Retinal pigment epithelial cell (primary cell): ENCODE data around the gene BCAS4.

Experiments
- DNase-seq: peaks from one replicate; pipeline ENCODE4 v3.0.0-alpha.2; 2010; ENCODE audit warnings: low read depth
- H3K4me3 ChIP-seq: 2 replicates; pipeline ENCODE4 v1.5.1; 2011; ENCODE audit warnings: mild to moderate bottlenecking, low read length, control low read depth, moderate library complexity
- CTCF ChIP-seq: conservative IDR thresholded peaks from 2 replicates; pipeline ENCODE4 v1.5.1; 2011; ENCODE audit warnings: low read depth, low read length, control low read depth, inconsistent platforms

The BCAS4 gene

DNA sequence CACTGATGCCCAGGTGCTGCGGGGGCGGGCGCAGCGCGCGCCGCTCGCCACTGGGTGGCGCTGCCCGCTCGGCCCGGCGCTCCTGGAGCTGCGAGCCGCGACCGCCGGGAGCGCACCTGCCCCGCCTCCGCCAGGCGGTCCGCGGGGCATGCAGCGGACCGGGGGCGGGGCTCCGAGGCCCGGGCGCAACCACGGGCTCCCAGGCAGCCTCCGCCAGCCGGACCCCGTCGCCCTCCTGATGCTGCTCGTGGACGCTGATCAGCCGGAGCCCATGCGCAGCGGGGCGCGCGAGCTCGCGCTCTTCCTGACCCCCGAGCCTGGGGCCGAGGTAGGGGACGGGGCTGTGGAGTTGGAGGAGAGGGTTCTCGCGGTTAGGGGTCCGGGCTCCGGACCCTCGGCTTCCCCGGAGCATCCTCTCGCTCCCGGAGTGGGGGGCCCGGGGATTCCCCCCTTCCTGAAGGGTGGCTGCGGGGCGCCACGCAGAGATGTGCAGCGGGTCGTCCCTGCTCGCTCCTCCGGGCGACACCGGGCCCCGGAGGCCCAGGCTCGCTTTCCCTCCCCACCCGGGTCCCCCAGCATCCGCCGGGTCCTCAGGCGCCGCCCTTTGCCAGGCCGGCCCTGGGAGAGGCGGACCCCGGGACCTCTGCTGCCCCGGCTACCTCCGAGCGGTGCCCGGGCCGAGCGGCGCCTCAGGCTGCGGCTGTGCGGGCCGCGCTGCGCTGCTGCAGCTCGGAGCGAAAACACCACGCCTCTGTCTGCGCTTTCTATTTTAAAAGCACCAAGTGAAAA is at the start of gene BCAS4:
TSS of gene BCAS4 (plus strand) at position 216 of the 789 bp plus-strand sequence. CDS start at position 239, 23 bp downstream.
- H3K4me3 ChIP-seq, result peak within 1 kb of the TSS; percentile 81
- TF ChIP-seq CTCF, result peak; percentile 59
- peak; percentile 45 for DNase-seq

DNA sequence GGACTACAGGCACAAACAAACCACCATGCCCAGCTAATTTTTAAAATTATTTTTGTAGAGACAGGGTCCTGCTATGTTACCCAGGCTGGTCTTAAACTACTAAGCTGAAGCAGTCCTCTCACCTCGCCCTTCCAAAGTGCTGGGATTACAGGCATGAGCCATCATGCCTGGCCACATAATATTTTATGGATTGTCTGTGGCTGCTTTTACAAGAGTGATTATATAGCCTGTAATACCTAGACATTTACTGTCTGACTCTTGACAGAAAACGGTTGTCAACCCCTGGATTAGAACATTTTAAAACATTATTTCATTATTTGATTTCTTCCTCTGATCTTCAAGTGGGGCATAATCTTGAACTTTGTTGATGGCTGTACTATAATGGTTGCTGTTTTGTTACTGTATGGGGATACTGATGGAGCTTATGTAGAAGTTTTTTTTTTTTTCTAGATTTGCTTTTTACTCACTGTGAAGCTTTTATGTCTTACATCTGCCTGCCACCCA is 49.2 kb upstream of the BCAS4 start:
- H3K4me3 ChIP-seq, result no peak overlapping the region
- TF ChIP-seq CTCF, result no peak
- DNase-seq, result no peak

DNA sequence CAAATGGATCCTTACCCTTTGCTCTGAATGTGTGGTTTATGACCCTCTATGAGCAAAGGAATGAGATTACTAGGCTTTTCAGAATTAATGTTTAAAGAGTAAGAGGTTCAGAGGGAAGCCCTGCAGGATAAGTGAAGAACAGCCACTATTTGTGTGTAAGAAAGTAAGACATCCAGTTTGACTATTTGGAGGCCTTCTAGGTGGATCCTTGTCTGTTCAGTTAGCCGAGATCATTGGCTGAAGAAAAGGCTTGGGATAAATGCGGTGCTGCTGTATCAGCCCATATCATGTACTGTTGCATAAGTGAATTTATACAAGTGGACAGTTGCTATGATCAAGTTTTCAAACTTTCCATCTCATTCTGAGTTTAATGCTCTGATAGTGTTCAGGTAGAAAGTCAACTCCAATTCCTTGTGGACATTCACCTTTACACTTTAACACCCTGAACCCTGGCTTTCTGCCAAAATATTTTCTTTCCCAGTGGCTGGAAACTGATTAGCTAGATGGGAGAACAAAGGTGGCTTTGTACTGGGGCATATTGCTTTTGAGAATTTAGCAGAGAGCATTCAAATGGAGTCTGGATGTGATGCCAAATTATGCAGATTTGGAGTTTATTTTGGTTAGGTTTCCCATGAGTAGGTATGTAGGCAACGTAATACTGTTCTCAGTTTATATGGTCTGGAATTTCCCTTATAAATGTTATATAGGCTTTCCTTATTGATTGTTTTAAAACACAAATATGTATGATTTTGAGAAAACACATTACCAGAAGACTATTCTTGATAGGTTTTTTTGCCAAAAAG is 48.5 kb upstream of the BCAS4 start:
- no peak overlapping the region for H3K4me3 ChIP-seq
- DNase-seq, result no peak
- TF ChIP-seq CTCF, result no peak

- TF ChIP-seq CTCF, result no peak
- DNase-seq, result no peak
- H3K4me3 ChIP-seq, result no peak overlapping the region
Measured at GRCh38 chr20:50747275-50747674, 47.6 kb upstream of the BCAS4 start.

- no peak for TF ChIP-seq CTCF
- no peak overlapping the region for H3K4me3 ChIP-seq
Measured at GRCh38 chr20:50750145-50750671, 44.7 kb upstream of the BCAS4 start.

DNA sequence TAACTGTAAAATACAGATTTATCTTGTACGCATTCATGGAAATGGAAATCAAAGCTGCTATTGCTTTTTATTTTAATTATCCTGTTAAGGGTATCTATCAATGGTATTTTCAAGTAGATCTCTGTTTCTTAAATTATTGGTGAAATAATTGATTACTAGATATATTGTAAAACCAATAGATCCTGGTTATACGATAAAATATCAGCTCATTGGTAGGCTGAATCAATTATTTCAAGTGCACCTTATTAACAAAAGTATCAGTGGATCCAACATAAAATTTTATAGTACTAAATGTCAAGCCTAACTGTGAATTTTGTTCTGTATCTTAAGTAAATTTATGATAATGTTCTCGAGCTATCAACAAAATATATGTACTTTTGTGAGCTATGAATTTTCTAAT is 41.7 kb upstream of the BCAS4 start:
- no peak for DNase-seq
- H3K4me3 ChIP-seq, result no peak overlapping the region
- no peak for TF ChIP-seq CTCF

More at GRCh38 chr20:50750145-50750671, 44.7 kb upstream of the BCAS4 start:
- DNase-seq, result no peak
